IMR-90 (cell line): ENCODE data around the gene CDK14. TPM values are rescaled to one million over a fixed set of nuclear protein-coding genes. Genes with fewer than 3 reads are reported as not detected.
A peak's percentile ranks its signal among the peaks of the same experiment; 100 is the strongest.

Experiments used
- ATAC-seq: fragments of 200-7000 bp; cut with Tn5 transposase; 2 replicates; pipeline ENCODE4 v1.9.1; 2020; ENCODE audit warnings: low read depth, mild to moderate bottlenecking, moderate library complexity
- BruUV-seq: library from RNA; stranded (reverse); fragments of 400-500 nt; replicated peaks from 2 replicates; lab custom pipeline; 2021; lab: Mats Ljungman, UMichigan
- CTCF ChIA-PET: fragments of 300-600 bp; formaldehyde crosslinking; extraction: SDS; loops from one replicate; lab custom pipeline; 2021; ENCODE audit warnings: antibody characterized with exemption; lab: Yijun Ruan, JAX
- POLR2A ChIA-PET: fragments of 300-600 bp; sonication (Branson Sonifier 250); formaldehyde crosslinking; loops from one replicate; lab custom pipeline; 2022; ENCODE audit warnings: antibody characterized with exemption; ENCODE audit not compliant: unreplicated experiment; lab: Charles Lee
- DNase-seq: peaks from one replicate; pipeline ENCODE4 v3.0.0; 2013
- H2AFZ ChIP-seq: replicated peaks from 2 replicates; pipeline ENCODE3; 2013; ENCODE audit warnings: low read length, mild to moderate bottlenecking; ENCODE audit not compliant: poor library complexity
- H2AK5ac ChIP-seq: 2 replicates; pipeline ENCODE4 v1.6.1; 2013; ENCODE audit warnings: low read depth, low read length, inconsistent platforms
- H2AK9ac ChIP-seq: replicated peaks from 2 replicates; pipeline ENCODE3; 2013; ENCODE audit warnings: mild to moderate bottlenecking, low read depth, low read length, moderate library complexity; ENCODE audit not compliant: poor library complexity
- H2BK120ac ChIP-seq: 2 replicates; pipeline ENCODE4 v1.6.1; 2013; ENCODE audit warnings: low read depth, low read length, inconsistent platforms
- H2BK15ac ChIP-seq: 3 replicates; pipeline ENCODE4 v1.6.1; 2013; ENCODE audit warnings: low read depth, low read length, inconsistent platforms
- H2BK20ac ChIP-seq: 2 replicates; pipeline ENCODE4 v1.6.1; 2013; ENCODE audit warnings: low read depth, mild to moderate bottlenecking, inconsistent platforms, low read length, moderate library complexity
- H2BK5ac ChIP-seq: 2 replicates; pipeline ENCODE4 v1.6.1; 2013; ENCODE audit warnings: mild to moderate bottlenecking, low read depth, low read length, inconsistent platforms; ENCODE audit not compliant: poor library complexity, severe bottlenecking
- H3K14ac ChIP-seq: replicated peaks from 2 replicates; pipeline ENCODE4 v1.6.1; 2013; ENCODE audit warnings: low read depth, low read length, inconsistent platforms
- H3K18ac ChIP-seq: 2 replicates; pipeline ENCODE4 v1.6.1; 2013; ENCODE audit warnings: low read depth, low read length, control low read depth
- H3K23ac ChIP-seq: 2 replicates; pipeline ENCODE4 v1.6.1; 2013; ENCODE audit warnings: low read depth, low read length, inconsistent platforms
- H3K27ac ChIP-seq: 2 replicates; pipeline ENCODE4 v1.5.1; 2013; ENCODE audit warnings: mild to moderate bottlenecking, control low read depth, low read length; ENCODE audit not compliant: insufficient read depth
- H3K27me3 ChIP-seq: 2 replicates; pipeline ENCODE4 v1.6.1; 2013; ENCODE audit warnings: low read length; ENCODE audit not compliant: control insufficient read depth, insufficient read depth
- H3K36me3 ChIP-seq: 2 replicates; pipeline ENCODE4 v1.6.1; 2013; ENCODE audit warnings: low read length, mixed read lengths; ENCODE audit not compliant: control insufficient read depth, insufficient read depth
- H3K4ac ChIP-seq: 2 replicates; pipeline ENCODE4 v1.6.1; 2013; ENCODE audit warnings: low read depth, low read length, inconsistent platforms
- H3K4me1 ChIP-seq: 2 replicates; pipeline ENCODE4 v1.6.1; 2013; ENCODE audit warnings: low read length, mixed read lengths; ENCODE audit not compliant: control insufficient read depth, insufficient read depth
- H3K4me2 ChIP-seq: 2 replicates; pipeline ENCODE4 v1.6.1; 2013; ENCODE audit warnings: low read depth, mild to moderate bottlenecking, control low read depth, low read length, moderate library complexity
- H3K4me3 ChIP-seq: 2 replicates; pipeline ENCODE4 v1.5.1; 2013; ENCODE audit warnings: low read depth, mild to moderate bottlenecking, control low read depth, low read length, moderate library complexity; ENCODE audit not compliant: insufficient read depth
- H3K56ac ChIP-seq: 2 replicates; pipeline ENCODE4 v1.6.1; 2013; ENCODE audit warnings: low read length, inconsistent platforms; ENCODE audit not compliant: insufficient read depth; ENCODE audit errors: extremely low read depth
- H3K79me1 ChIP-seq, 2 experiments: 2 replicates each; pipeline ENCODE4 v1.6.1; 2013; ENCODE audit warnings: low read length in 2 of 2, inconsistent platforms in 1 of 2, low read depth in 1 of 2
- H3K9ac ChIP-seq: 2 replicates; pipeline ENCODE4 v1.6.1; 2013; ENCODE audit warnings: low read depth, low read length, control low read depth
- H3K9me1 ChIP-seq: 2 replicates; pipeline ENCODE4 v1.6.1; 2013; ENCODE audit warnings: low read length, inconsistent platforms; ENCODE audit not compliant: insufficient read depth
- H3K9me3 ChIP-seq: 2 replicates; pipeline ENCODE4 v1.6.1; 2013; ENCODE audit warnings: low read length; ENCODE audit not compliant: control insufficient read depth, insufficient read depth
- H4K20me1 ChIP-seq: 2 replicates; pipeline ENCODE4 v1.6.1; 2013; ENCODE audit warnings: low read length, inconsistent platforms; ENCODE audit not compliant: insufficient read depth
- H4K5ac ChIP-seq: 2 replicates; pipeline ENCODE4 v1.6.1; 2013; ENCODE audit warnings: mild to moderate bottlenecking, low read depth, low read length, control low read depth
- H4K8ac ChIP-seq, 2 experiments: 2 replicates each; pipeline ENCODE4 v1.6.1; 2013; ENCODE audit warnings: low read depth in 2 of 2, low read length in 2 of 2, control low read depth in 1 of 2, inconsistent platforms in 1 of 2
- H4K91ac ChIP-seq: 2 replicates; pipeline ENCODE4 v1.6.1; 2013; ENCODE audit warnings: low read depth, low read length, inconsistent platforms; ENCODE audit not compliant: insufficient read depth
- CTCF ChIP-seq: conservative IDR thresholded peaks from 2 replicates; pipeline ENCODE4 v1.5.1; 2012; ENCODE audit warnings: mild to moderate bottlenecking, low read depth, low read length, improper control_type of control experiment
- WGBS, 2 experiments: methylation state at CpG; one replicate each; pipeline versions ENCODE4 v1.1.5 to v1.1.7; 2013; ENCODE audit warnings: missing lambda C conversion rate in 2 of 2; ENCODE audit not compliant: insufficient read length in 1 of 2; ENCODE audit errors: extremely low coverage in 2 of 2; 5-methylcytosine and 5-hydroxymethylcytosine counted together
- dilution Hi-C: fragments of 300-500 bp; cut with HindIII; formaldehyde crosslinking; loops from one replicate; pipeline ENCODE4 v1.14.3; 2018; ENCODE audit warnings: low sequenced_read_pairs; ENCODE audit not compliant: unreplicated experiment
- in situ Hi-C: fragments of 300-500 bp; cut with MboI; formaldehyde crosslinking; loops from 3 replicates; pipeline ENCODE4 v1.14.3; 2019; ENCODE audit warnings: low sequenced_read_pairs, inconsistent platforms, mixed read lengths
- intact Hi-C: fragments of 100-400 bp; cut with micrococcal nuclease; formaldehyde crosslinking; loops from 2 replicates; pipeline ENCODE4 v1.10.0; 2022
- polyA plus RNA-seq, 3 experiments: library from polyadenylated mRNA; depleted of rRNA; stranded (reverse); fragments of >200 nt; gene quantifications; 2 replicates each; pipeline ENCODE4 v1.2.3, GENCODE V29; 2012; ENCODE audit warnings: low replicate concordance in 1 of 3
- total RNA-seq: library from RNA; depleted of rRNA; stranded (reverse); fragments of >200 nt; gene quantifications from 2 replicates; pipeline ENCODE4 v1.2.3, GENCODE V29; 2012

CDK14 gene
- total and polyA plus RNA-seq, 2 of the 4 experiments (the other 2 are of a cell fraction) = 10.1 to 29.6 TPM

- H3K4me2 ChIP-seq = no peak overlapping the region
- no peak overlapping the region for H2BK20ac ChIP-seq
- H4K20me1 ChIP-seq = no peaks in the 10 kb centered on the region
- no peak overlapping the region for H2AK5ac ChIP-seq
- ATAC-seq (no peak), DNase-seq (no peak)
- peaks cover 2% of the 10 kb centered on the region; the same call in 1 of the 2 replicates for H3K9me1 ChIP-seq
- no peak overlapping the region for H2BK15ac ChIP-seq
- H4K91ac ChIP-seq = no peak overlapping the region
- no TSS peak for BruUV-seq
- H3K27me3 ChIP-seq = no peaks in the 10 kb centered on the region
- dilution Hi-C loops (no loop called here), intact Hi-C loops (no loop called here), in situ Hi-C loops (no loop called here)
- no peak overlapping the region for H3K4ac ChIP-seq
- H2AFZ ChIP-seq = no peak overlapping the region
- no peak overlapping the region for H2BK5ac ChIP-seq
- H2BK120ac ChIP-seq = no peak overlapping the region
- H3K56ac ChIP-seq = no peak overlapping the region
- H3K9me3 ChIP-seq = no peaks in the 10 kb centered on the region
- no peak overlapping the region for H3K4me3 ChIP-seq
- H3K9ac ChIP-seq = no peak overlapping the region
- H3K27ac ChIP-seq = no peak overlapping the region
- H3K23ac ChIP-seq = no peak overlapping the region
- H2AK9ac ChIP-seq = no peak overlapping the region
- POLR2A ChIA-PET = no interaction called here
- peaks cover 2% of the 10 kb centered on the region for H3K4me1 ChIP-seq
- H3K14ac ChIP-seq = no peak overlapping the region
- no CpG with 5 or more reads among the region's 3 CpGs for WGBS, 2 experiments
- H3K36me3 ChIP-seq = 0 out of 2 replicates have a peak, but pooled peaks cover 1% of the 10 kb centered on the region
- H3K18ac ChIP-seq = no peak overlapping the region
- no peaks in the 10 kb centered on the region for H3K79me1 ChIP-seq
- CTCF ChIA-PET = interaction anchor here (1.5 kb wide), 1 partner anchor 18 kb away, joined by 6 read pairs; no protein-coding TSS in a partner anchor
- 0 out of 2 replicates have a peak overlapping the region, but pooled peaks have one; percentile 31 for H4K5ac ChIP-seq
- TF ChIP-seq CTCF = no peak
- no peak overlapping the region for H4K8ac ChIP-seq
Observed at GRCh38 chr7:91107460-91107859, 511.3 kb downstream of the CDK14 start.
